Stimulated activated CD4-positive, alpha-beta T cell treated with anti-CD3 and anti-CD28 coated beads, Interleukin-4, amount 100 ng/mL, for 1 hour (primary cell): ENCODE data around the gene CDH19.

Source experiments
- DNase-seq: peaks from one replicate; pipeline ENCODE4 v3.0.0-alpha.2; 2020

Gene CDH19

GRCh38 chr18:66603941-66604627 is at the start of gene CDH19:
Gene CDH19 (minus strand): TSS chr18:66604090. CDS start chr18:66572204, 31,886 bp downstream.
- DNase-seq = no peak

DNA sequence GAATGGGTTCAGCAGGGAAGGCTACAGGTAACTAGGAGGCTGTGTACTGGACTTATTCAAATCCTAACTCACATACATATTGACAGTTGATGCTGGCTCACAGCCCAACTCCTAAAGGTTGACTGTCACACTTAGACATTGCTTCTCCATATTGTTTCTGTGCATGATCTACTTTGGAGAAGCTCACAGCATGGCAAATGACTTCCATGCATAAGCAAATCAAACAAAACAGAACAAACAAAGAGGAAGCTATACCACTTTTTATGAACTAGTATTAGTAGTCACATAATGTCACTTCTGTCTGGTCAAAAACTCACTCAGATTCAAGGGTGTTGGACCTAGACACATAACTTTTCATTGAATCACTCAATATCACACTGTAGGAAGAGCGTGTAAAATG is 43.8 kb upstream of the CDH19 start:
- no peak for DNase-seq

DNA sequence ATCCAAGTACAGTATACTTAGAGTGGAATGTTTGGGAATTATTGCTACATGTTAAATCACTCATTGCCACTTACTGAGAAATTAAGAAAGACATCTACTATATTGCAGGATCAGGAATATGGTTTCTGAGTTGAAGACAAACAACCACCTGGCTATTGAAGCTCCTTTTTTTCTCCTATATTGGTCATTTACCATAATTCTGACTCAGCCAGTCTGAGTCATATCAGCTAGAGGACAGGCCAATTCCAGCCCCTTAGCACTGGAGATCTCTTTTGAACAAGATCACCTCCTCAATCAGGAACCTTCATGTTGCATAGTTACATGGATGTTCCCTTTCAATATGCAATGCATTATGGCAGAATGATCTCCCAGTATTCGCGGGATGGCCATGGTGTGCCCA is 42.7 kb upstream of the CDH19 start:
- DNase-seq = no peak

- DNase-seq = no peak
Measured at GRCh38 chr18:66645983-66646382, 42.1 kb upstream of the CDH19 start.

GRCh38 chr18:66641056-66641455 is 37.2 kb upstream of the CDH19 start:
- no peak for DNase-seq

DNA sequence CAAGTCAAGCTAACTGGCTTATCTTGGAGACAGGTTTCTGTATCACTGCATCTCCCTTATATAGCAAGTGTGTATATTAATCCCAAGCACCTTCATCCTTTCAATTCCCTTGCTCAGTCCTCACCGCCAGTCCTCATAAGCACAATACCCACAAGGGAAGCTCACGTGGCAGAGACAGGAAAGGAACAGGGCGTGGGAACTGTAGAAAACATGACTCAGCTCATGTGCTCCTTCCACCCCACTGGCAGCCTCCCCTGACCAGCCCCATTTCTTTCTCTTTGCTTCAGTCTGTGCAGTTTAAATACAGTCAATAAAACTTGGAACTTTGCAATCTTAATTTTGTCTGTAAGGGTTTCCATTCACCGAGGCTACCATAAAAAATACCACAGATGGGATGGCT is 36.5 kb upstream of the CDH19 start:
- no peak for DNase-seq

DNA sequence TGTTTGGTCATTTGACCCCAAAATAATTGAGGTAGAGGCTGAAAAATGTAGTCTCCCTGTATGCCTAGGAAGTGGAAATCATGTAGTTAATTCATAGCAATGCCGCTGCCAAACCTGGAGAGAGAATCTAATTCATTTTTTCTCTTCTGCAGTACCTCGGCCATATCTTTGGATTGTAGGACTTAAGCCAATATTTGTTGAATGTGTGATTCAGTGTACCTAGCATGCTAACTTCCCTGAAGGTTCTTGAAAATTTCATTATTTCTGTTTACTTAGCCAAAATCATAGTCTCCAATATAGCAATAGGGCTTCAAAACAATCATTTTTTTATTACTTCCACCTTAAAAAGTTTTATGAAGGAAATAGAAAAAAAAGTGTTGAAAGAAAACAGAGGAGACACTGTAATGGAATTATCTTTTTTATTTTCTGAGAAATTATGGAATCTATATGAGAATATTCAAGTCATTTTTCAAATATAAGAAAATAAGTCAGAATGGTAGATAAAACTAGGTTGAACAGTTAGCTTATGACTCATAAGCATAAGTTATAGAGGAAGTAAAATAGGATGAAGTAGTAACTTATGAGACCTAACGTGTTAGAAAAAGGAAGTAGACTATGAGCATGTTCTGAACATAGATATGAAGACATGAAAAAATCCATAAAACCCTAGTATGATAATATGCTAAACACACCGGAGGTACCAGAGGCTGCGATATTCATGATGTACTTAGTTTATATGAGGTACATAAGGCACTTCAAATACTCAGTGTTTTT is 35.2 kb upstream of the CDH19 start:
- no peak for DNase-seq

DNA sequence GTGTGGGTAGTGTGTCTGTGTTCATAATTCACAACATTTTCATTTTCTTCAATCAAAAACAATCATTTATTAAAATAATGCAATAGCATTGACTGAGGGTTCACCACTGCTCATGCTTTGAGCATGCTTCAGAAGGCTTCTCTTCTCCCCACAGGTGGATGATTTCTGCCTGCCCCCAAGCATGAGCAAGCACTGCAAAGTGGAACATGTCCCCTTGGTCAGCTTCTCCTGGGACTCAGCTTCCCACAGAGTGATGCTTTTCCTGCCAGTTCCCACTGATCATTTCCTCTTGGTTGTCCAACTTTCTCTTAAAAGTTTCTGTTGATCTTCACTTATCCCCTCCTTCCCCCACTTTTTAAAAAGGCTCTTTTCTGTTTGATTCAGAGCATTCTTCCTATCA is 31.5 kb upstream of the CDH19 start:
- no peak for DNase-seq

GRCh38 chr18:66632756-66633155 is 28.9 kb upstream of the CDH19 start:
- no peak for DNase-seq

GRCh38 chr18:66630831-66631230 is 26.9 kb upstream of the CDH19 start:
- no peak for DNase-seq

- no peak for DNase-seq
Measured at GRCh38 chr18:66623821-66624220, 19.9 kb upstream of the CDH19 start.

- DNase-seq = no peak
Measured at GRCh38 chr18:66621816-66622576, 18.1 kb upstream of the CDH19 start.

GRCh38 chr18:66616523-66616983 is 12.7 kb upstream of the CDH19 start:
- DNase-seq = no peak

GRCh38 chr18:66615176-66615575 is 11.3 kb upstream of the CDH19 start:
- no peak for DNase-seq

DNA sequence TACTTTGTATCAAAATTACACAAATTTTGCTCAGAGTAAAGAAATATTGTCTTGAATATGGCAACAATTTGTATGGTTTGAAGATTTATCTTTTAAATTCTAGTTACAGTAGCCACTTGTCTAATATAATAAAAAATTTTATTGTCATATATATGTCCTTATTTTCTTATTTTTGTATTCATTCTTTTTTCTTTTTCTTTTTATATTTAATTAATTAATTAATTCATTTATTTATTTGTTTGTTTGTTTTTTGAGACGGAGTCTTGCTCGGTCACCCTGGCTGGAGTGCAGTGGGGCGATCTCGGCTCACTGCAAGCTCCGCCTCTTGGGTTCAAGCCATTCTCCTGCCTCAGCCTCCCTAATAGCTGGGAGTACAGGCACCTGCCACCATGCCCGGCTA is 3.7 kb upstream of the CDH19 start:
- DNase-seq = no peak

DNA sequence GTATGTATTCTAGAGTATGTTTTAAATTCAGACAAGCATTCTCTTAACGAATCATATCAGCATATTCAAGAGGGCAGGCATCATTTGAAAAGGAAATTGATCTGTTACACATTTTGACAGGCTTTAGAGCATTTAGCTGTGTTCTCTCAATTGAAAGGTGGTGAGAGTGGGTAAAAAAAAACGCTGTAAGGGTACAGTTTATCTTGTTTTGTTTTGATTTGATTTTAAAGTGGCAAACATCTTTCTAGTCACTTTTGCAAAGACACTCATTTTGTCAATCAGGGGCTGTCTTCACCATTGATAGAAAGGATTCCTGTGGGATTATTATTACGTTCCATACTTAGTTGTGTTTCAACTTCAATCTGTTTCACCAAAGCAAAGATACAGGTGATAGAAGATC is 2.2 kb downstream of the CDH19 start:
- no peak for DNase-seq

- no peak for DNase-seq
Measured at GRCh38 chr18:66599190-66599589, 4.7 kb downstream of the CDH19 start.

GRCh38 chr18:66587430-66587829 is 16.5 kb downstream of the CDH19 start:
- no peak for DNase-seq

GRCh38 chr18:66582211-66582610 is 21.7 kb downstream of the CDH19 start:
- DNase-seq = no peak

DNA sequence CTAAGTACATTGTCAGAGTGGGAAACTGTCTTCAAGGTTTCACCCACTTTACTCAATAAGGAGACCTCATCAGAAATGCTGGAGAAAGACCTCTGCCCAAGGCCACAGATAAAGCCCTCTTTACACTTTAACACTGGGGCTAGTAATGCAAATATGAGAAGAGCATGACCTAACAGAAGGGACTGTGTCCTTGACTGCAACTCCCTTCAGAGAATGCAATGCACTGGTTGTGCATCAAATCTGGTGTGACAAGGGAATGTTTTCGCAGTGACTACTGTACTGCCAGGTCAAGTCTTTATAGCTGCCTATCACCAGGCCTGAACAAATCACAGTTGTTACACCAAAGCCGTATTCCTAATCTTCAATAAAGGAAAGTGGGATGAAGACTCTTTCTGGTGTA is 28.6 kb downstream of the CDH19 start:
- no peak for DNase-seq

DNA sequence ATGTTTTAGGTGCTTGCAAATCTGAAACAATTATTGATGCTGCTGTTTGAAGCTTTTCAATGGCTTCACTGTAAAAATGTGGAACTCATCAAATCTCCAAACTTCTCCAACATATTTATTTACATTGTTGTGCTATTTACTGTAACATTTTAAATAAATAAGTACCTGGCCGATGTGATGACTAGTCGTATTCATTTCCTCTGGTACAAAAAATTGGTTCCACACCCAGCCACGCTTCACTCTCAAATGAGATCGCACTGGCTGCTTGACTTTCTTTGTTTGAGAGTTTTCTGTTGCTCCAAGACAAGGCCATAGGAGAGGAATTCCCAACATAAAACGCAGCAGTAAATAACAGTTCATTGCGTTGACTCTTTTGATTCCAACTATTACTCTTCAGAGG is 32.0 kb downstream of the CDH19 start:
- no peak for DNase-seq

- no peak for DNase-seq
Measured at GRCh38 chr18:66566616-66567015, 37.3 kb downstream of the CDH19 start.

DNA sequence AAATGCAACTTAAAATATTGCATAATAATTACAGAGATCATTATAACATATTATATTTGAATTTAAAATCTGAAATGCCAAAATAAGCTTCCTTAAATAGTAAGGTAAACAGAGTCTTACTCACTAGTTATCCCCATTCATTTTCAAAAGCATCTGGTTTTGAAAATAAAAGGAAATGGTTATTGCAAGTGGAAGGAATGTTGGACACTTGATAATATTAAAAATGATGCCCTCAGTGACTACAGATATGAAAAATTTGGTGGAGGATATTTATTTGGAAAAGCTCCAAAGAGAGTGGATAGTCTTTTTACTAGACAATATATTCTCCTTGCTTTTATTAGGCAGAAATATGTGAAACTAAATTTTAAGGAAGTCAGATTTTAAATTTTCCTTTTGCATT is 39.7 kb downstream of the CDH19 start:
- no peak for DNase-seq

DNA sequence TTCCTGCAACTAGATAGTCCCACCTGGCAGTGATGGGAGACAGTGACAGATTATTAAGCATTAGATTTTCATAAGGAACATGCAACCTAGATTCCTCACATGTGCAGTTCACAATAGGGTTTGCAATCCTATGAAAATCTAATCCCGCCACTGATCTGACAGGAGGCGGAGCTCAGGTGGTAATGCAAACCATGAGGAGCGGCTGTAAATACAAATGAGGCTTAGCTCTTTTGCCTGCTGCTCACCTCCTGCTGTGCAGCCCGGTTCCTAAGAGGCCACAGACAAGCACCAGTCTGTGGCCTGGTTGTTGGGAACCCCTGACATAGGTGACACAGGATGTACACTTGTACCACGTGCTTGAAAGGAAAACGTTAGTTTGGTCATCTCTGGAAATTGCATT is 41.6 kb downstream of the CDH19 start:
- DNase-seq = no peak
